Adipose tissue (tissue), 3 donors: ENCODE data around the gene HNRNPF. TPM values are rescaled to one million over a fixed set of nuclear protein-coding genes. Genes with fewer than 3 reads are reported as not detected.
"Not testable (repeated sequence)": the region's sequence is repeated elsewhere in the genome, so short reads cannot be mapped to it uniquely, and the experiment has no call there.

Experiments used
- H3K27ac ChIP-seq: one replicate; pipeline ENCODE4 v1.5.1; 2013; ENCODE audit warnings: low read depth, low read length
- WGBS, 3 donors: extraction: QIAGEN DNeasy Blood & Tissue Kit; methylation state at CpG; one replicate each; pipeline ENCODE4 v1.1.7; 2013; 5-methylcytosine and 5-hydroxymethylcytosine counted together
- polyA plus RNA-seq, 3 donors: library from polyadenylated mRNA; stranded (reverse); fragments of 200-250 nt; gene quantifications; one replicate each; pipeline ENCODE4 v1.2.3, GENCODE V29; 2013
- donor health status: healthy with polysubstance abuse.
- donor health status: Bipolar disorder and iron deficiency.
- donor health status: healthy.

The HNRNPF gene
- polyA plus RNA-seq, 3 donors, result 90.0 to 174 (median 103) TPM

GRCh38 chr10:43341450-43341849 is 67.5 kb downstream of the HNRNPF start:
- no peak overlapping the region for H3K27ac ChIP-seq
- WGBS, 3 donors, result 75 to 92% (median 89%) methylated on average over 7 of the region's 7 CpGs

- H3K27ac ChIP-seq, result no peak overlapping the region
- WGBS, 3 donors, result 58 to 74% (median 69%) methylated on average over 9 of the region's 9 CpGs
These were observed 68.4 kb downstream of the HNRNPF start for GRCh38 chr10:43340619-43341018.

GRCh38 chr10:43340101-43340500 is 68.9 kb downstream of the HNRNPF start:
- no peak overlapping the region for H3K27ac ChIP-seq
- 74 to 87% (median 84%) methylated on average over 6 of the region's 6 CpGs for WGBS, 3 donors

- H3K27ac ChIP-seq, result no peak overlapping the region
- 38 to 67% (median 57%) methylated on average over 11 of the region's 11 CpGs for WGBS, 3 donors
These were observed 69.8 kb downstream of the HNRNPF start for GRCh38 chr10:43339136-43339535.

GRCh38 chr10:43338117-43338516 is 70.9 kb downstream of the HNRNPF start:
- no peak overlapping the region for H3K27ac ChIP-seq
- WGBS, 3 donors, result 82 to 83% (median 83%) methylated on average over 12 of the region's 12 CpGs

- WGBS, 3 donors, result 24 to 43% (median 25%) methylated on average over 5 to 6 of the region's 9 CpGs
- H3K27ac ChIP-seq, result not testable (repeated sequence)
These were observed 71.5 kb downstream of the HNRNPF start for GRCh38 chr10:43337536-43337935.

- 73 to 87% (median 84%) methylated on average over 9 of the region's 9 CpGs for WGBS, 3 donors
- no peak overlapping the region for H3K27ac ChIP-seq
These were observed 72.2 kb downstream of the HNRNPF start for GRCh38 chr10:43336641-43337318.

- H3K27ac ChIP-seq, result no peak overlapping the region
- 80 to 87% (median 86%) methylated on average over 3 of the region's 3 CpGs for WGBS, 3 donors
These were observed 72.9 kb downstream of the HNRNPF start for GRCh38 chr10:43336061-43336460.

Other genes with a start within 250 kb of the HNRNPF start
- 1 to 10 TPM in 1 of 3 donors, under 1 TPM in 2; 0.45 to 3.1 (median 0.59) TPM for gene RASGEF1A, start 142.1 kb downstream of the HNRNPF start, polyA plus RNA-seq
- under 1 TPM in 2 of 3 donors, not detected in 1; 0.15 to 0.77 TPM for gene FXYD4, start 37.5 kb downstream of the HNRNPF start, polyA plus RNA-seq
- gene ZNF487, start 27.9 kb upstream of the HNRNPF start, polyA plus RNA-seq, result 1 to 10 TPM; 4.2 to 4.8 (median 4.4) TPM
- gene ZNF239, start 165.4 kb upstream of the HNRNPF start, polyA plus RNA-seq, result 1 to 10 TPM; 1.6 to 2.8 (median 2.2) TPM
- 1 to 10 TPM; 1.4 to 3.1 (median 1.8) TPM for gene ZNF485, start 197.3 kb upstream of the HNRNPF start, polyA plus RNA-seq
- 10 to 100 TPM; 28.8 to 50.0 (median 30.0) TPM for gene ZNF32, start 239.7 kb upstream of the HNRNPF start, polyA plus RNA-seq